Aorta (tissue), 5 donors: ENCODE results near the gene KCNQ1. TPM values are rescaled to one million over a fixed set of nuclear protein-coding genes. Genes with fewer than 3 reads are reported as not detected.
A peak's percentile ranks its signal among the peaks of the same experiment; 100 is the strongest.

ENCODE experiments used
- ATAC-seq: fragments of 200-7000 bp; cut with Tn5 transposase; one replicate; pipeline ENCODE4 v1.9.1; 2022; ENCODE audit warnings: moderate library complexity; ENCODE audit not compliant: low FRiP score
- DNase-seq, 2 donors: peaks; one replicate each; pipeline ENCODE4 v3.0.0-alpha.2; 2020
- H3K27ac ChIP-seq, 2 donors: one replicate each; pipeline ENCODE4 v1.5.1; 2013; ENCODE audit warnings: low read length in 2 of 2, mild to moderate bottlenecking in 2 of 2, moderate library complexity in 2 of 2, control low read depth in 1 of 2, inconsistent platforms in 1 of 2, low read depth in 1 of 2
- H3K27me3 ChIP-seq, 2 donors: one replicate each; pipeline ENCODE4 v1.6.1; 2013; ENCODE audit warnings: control low read depth in 1 of 2, low read length in 1 of 2, mild to moderate bottlenecking in 1 of 2, moderate library complexity in 1 of 2; ENCODE audit not compliant: insufficient read depth in 2 of 2, control insufficient read depth in 1 of 2
- H3K36me3 ChIP-seq, 2 donors: one replicate each; pipeline ENCODE4 v1.6.1; 2013; ENCODE audit warnings: control low read depth in 1 of 2, low read length in 1 of 2, mild to moderate bottlenecking in 1 of 2; ENCODE audit not compliant: insufficient read depth in 2 of 2, control insufficient read depth in 1 of 2
- H3K4me1 ChIP-seq, 2 donors: one replicate each; pipeline ENCODE4 v1.6.1; 2013; ENCODE audit warnings: low read length in 2 of 2, control low read depth in 1 of 2, mild to moderate bottlenecking in 1 of 2, moderate library complexity in 1 of 2; ENCODE audit not compliant: insufficient read depth in 2 of 2, control insufficient read depth in 1 of 2
- H3K4me3 ChIP-seq, 2 donors: one replicate each; pipeline ENCODE4 v1.5.1; 2013; ENCODE audit warnings: low read length in 2 of 2, control low read depth in 1 of 2, mild to moderate bottlenecking in 1 of 2
- H3K9me3 ChIP-seq: one replicate; pipeline ENCODE4 v1.6.1; 2013; ENCODE audit warnings: mild to moderate bottlenecking, low read length; ENCODE audit not compliant: control insufficient read depth
- WGBS, 2 donors: extraction: QIAGEN DNeasy Blood & Tissue Kit; methylation state at CpG; one replicate each; pipeline ENCODE4 v1.1.7; 2013; 5-methylcytosine and 5-hydroxymethylcytosine counted together
- intact Hi-C, 2 donors: fragments of 100-400 bp; cut with DNase I; formaldehyde crosslinking; loops; one replicate each; pipeline versions ENCODE4 v1.14.2 to v1.15.0; 2022
- polyA plus RNA-seq, 2 donors: library from polyadenylated mRNA; stranded (reverse); fragments of 200-250 nt; gene quantifications; one replicate each; pipeline ENCODE4 v1.2.3, GENCODE V29; 2013
- total RNA-seq, 2 donors: library from RNA; stranded (reverse); fragmentation: NEBNext Ultra II Directional; extraction: Animal tissue kit (Norgen Biotek cat#: 25700); gene quantifications; one replicate each; pipeline ENCODE4 v1.2.1, GENCODE V29; 2021
- donor health status: healthy with polysubstance abuse.
- donor health status: Bipolar disorder and iron deficiency.
- donor health status: DM: no; HTN: no; CAD: no.
- donor health status: DM: no; HTN: no; CAD: no.
- donor health status: DM: yes; HTN: yes; CAD: no.

KCNQ1 gene
- total and polyA plus RNA-seq, 4 donors, result 0.67 to 11.5 (median 5.8) TPM

GRCh38 chr11:2748814-2749554, 304.2 kb downstream of the KCNQ1 start:
- Histone ChIP-seq H3K4me3 (no peak overlapping the region), H3K27ac (no peak overlapping the region), H3K27me3 (no peaks in the 10 kb centered on the region), H3K9me3 (no peaks in the 10 kb centered on the region), H3K4me1 (no peaks in the 10 kb centered on the region), H3K36me3 (no peaks in the 10 kb centered on the region)
- 97% methylated on average over 17 of the region's 17 CpGs for WGBS, 2 donors
- intact Hi-C loops, result no loop called here
- ATAC-seq, result no peak
- DNase-seq, result peak; percentile 26 to 68

GRCh38 chr11:2750101-2750681, 305.4 kb downstream of the KCNQ1 start:
- Histone ChIP-seq H3K27ac (no peak overlapping the region), H3K36me3 (no peaks in the 10 kb centered on the region), H3K9me3 (no peaks in the 10 kb centered on the region), H3K4me1 (no peaks in the 10 kb centered on the region), H3K27me3 (no peaks in the 10 kb centered on the region), H3K4me3 (no peak overlapping the region)
- DNase-seq (peak; percentile 21 to 57), ATAC-seq (no peak)
- WGBS, 2 donors, result 74 to 79% methylated on average over 9 of the region's 9 CpGs
- intact Hi-C loops, result no loop called here

- no peaks in the 10 kb centered on the region for H3K4me1 ChIP-seq
- peak; percentile 40 to 74 for DNase-seq
- WGBS, 2 donors, result 57 to 62% methylated on average over 24 of the region's 24 CpGs
- no peak overlapping the region for H3K4me3 ChIP-seq
- no peaks in the 10 kb centered on the region for H3K27me3 ChIP-seq
- no peaks in the 10 kb centered on the region for H3K9me3 ChIP-seq
- H3K36me3 ChIP-seq, result no peaks in the 10 kb centered on the region
- intact Hi-C loops, result no loop called here
- no peak overlapping the region for H3K27ac ChIP-seq
- no peak for ATAC-seq
Observed at GRCh38 chr11:2750682-2751522, 306.1 kb downstream of the KCNQ1 start.

GRCh38 chr11:2751523-2752203, 306.9 kb downstream of the KCNQ1 start:
- no peaks in the 10 kb centered on the region for H3K4me1 ChIP-seq
- 94 to 95% methylated on average over 24 of the region's 24 CpGs for WGBS, 2 donors
- DNase-seq (peak; percentile 24 to 66), ATAC-seq (no peak)
- intact Hi-C loops, result no loop called here
- H3K4me3 ChIP-seq, result no peak overlapping the region
- no peaks in the 10 kb centered on the region for H3K9me3 ChIP-seq
- H3K36me3 ChIP-seq, result no peaks in the 10 kb centered on the region
- no peak overlapping the region for H3K27ac ChIP-seq
- H3K27me3 ChIP-seq, result no peaks in the 10 kb centered on the region

GRCh38 chr11:2752204-2752770, 307.5 kb downstream of the KCNQ1 start:
- H3K4me3 ChIP-seq, result no peak overlapping the region
- H3K27ac ChIP-seq, result no peak overlapping the region
- H3K27me3 ChIP-seq, result no peaks in the 10 kb centered on the region
- H3K36me3 ChIP-seq, result no peaks in the 10 kb centered on the region
- no peaks in the 10 kb centered on the region for H3K9me3 ChIP-seq
- DNase-seq (peak in 1 of 2 donors; percentile 12), ATAC-seq (no peak)
- WGBS, 2 donors, result 94 to 96% methylated on average over 12 of the region's 12 CpGs
- no peaks in the 10 kb centered on the region for H3K4me1 ChIP-seq
- intact Hi-C loops, result no loop called here

GRCh38 chr11:2752923-2753322, 308.1 kb downstream of the KCNQ1 start:
- ATAC-seq (no peak), DNase-seq (peak; percentile 12 to 63)
- Histone ChIP-seq H3K4me1 (no peaks in the 10 kb centered on the region), H3K4me3 (no peak overlapping the region), H3K36me3 (no peaks in the 10 kb centered on the region), H3K9me3 (no peaks in the 10 kb centered on the region), H3K27ac (no peak overlapping the region), H3K27me3 (no peaks in the 10 kb centered on the region)
- WGBS, 2 donors, result 69 to 75% methylated on average over 12 of the region's 12 CpGs
- intact Hi-C loops, result no loop called here

DNA sequence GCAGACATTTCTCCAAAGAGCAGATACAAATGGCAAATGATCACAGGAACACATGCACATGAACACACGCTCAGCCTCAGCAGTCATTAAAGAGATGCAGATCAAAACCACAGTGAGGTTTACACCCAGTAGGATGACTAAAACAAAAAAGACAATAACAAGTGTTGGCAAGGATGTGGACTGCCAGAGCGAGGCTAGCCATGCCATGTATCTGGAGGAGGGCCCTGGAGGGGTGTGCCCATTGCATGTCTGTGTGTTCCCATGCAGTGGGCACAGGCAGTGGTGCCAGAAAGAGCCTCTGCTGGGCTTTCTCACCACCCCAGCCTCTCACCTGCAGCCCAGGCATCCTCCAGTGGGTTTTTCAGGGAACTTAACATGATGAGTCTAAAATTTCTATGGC, 309.2 kb downstream of the KCNQ1 start:
- Histone ChIP-seq H3K4me3 (no peak overlapping the region), H3K36me3 (no peaks in the 10 kb centered on the region), H3K9me3 (no peaks in the 10 kb centered on the region), H3K4me1 (no peaks in the 10 kb centered on the region), H3K27me3 (no peaks in the 10 kb centered on the region), H3K27ac (no peak overlapping the region)
- peak in 1 of 2 donors; percentile 9 for DNase-seq
- intact Hi-C loops, result no loop called here
- WGBS, 2 donors, result 93 to 94% methylated on average over 2 of the region's 2 CpGs
- no peak for ATAC-seq

DNA sequence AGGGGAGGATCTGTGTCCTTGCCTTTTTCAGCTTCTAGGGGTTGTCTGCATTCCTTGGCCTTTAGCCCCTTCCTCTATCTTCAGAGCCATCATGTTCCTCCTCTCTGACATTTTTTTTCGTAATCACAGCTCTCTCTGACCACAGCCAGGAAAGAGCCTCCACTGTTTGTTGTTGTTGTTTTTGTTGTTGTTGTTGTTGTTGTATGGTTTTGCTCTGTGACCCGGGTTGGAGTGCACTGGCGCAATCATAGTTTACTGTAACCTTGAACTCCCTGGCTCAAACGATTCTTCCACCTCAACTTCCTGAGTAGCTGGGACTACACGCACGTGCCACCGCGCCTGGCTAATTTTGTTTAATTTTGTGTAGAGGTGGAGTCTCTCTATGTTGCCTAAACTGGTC, 310.3 kb downstream of the KCNQ1 start:
- ATAC-seq, result no peak
- WGBS, 2 donors, result 84 to 91% methylated on average over 8 of the region's 8 CpGs
- no peaks in the 10 kb centered on the region for H3K9me3 ChIP-seq
- intact Hi-C loops, result no loop called here
- no peak overlapping the region for H3K4me3 ChIP-seq
- no peaks in the 10 kb centered on the region for H3K27me3 ChIP-seq
- no peaks in the 10 kb centered on the region for H3K4me1 ChIP-seq
- no peak overlapping the region for H3K27ac ChIP-seq
- no peak for DNase-seq
- no peaks in the 10 kb centered on the region for H3K36me3 ChIP-seq
